Stomach (tissue), 4 donors: Measurements from ENCODE around the gene KRT86.

Experiments used
- POLR2A ChIP-seq, 4 donors: fragments of 450-650 bp; IDR thresholded peaks; one replicate each; pipeline ENCODE4 v1.6.1; 2016; ENCODE audit warnings: antibody characterized with exemption in 4 of 4, control low read depth in 2 of 4, mild to moderate bottlenecking in 1 of 4, moderate library complexity in 1 of 4
- POLR2AphosphoS5 ChIP-seq, 3 donors: sonication (generic); formaldehyde crosslinking; IDR thresholded peaks; one replicate each; pipeline ENCODE4 v1.6.1; 2016; ENCODE audit warnings: antibody characterized with exemption in 3 of 3

- TF ChIP-seq POLR2A (IDR thresholded peaks at IDR 0.05) = no peak
- no peak for TF ChIP-seq POLR2AphosphoS5 (IDR thresholded peaks at IDR 0.05)
Measured at GRCh38 chr12:52285172-52285745, 10.8 kb downstream of the KRT86 start.
